ENCODE results near the gene SGCE. TPM values are rescaled to one million over a fixed set of nuclear protein-coding genes. Genes with fewer than 3 reads are reported as not detected.

The SGCE gene
- total and polyA plus RNA-seq, 10 of the 15 experiments (the other 5 are each of a cell fraction or from before 2014, with no cell fraction given) = 30.5 to 80.1 (median 49.2) TPM

GRCh38 chr7:94590526-94591162 is 65.3 kb downstream of the SGCE start:
- no peak for TF ChIP-seq FOXK2 (IDR thresholded peaks at IDR 0.05)
- TF ChIP-seq RB1 (IDR thresholded peaks at IDR 0.05; ENCODE audit: borderline replicate concordance) = no peak
- no peak for TF ChIP-seq EP300 (IDR thresholded peaks at IDR 0.05; ENCODE audit: borderline replicate concordance in 1 of 2, control insufficient read depth in 1 of 2, low read depth in 2 of 2, low read length in 2 of 2)
- TF ChIP-seq BHLHE40 (IDR thresholded peaks at IDR 0.05; ENCODE audit: borderline replicate concordance in 1 of 2, low read depth in 2 of 2, low read length in 1 of 2) = no peak
- no peak for TF ChIP-seq ZBTB33 (IDR thresholded peaks at IDR 0.05)
- no peak for TF ChIP-seq CBFB (IDR thresholded peaks at IDR 0.05; ENCODE audit: low read depth)
- H3K9ac ChIP-seq (ENCODE audit: control insufficient read depth, insufficient read depth, low read length) = no peak overlapping the region
- no peak for ATAC-seq
- POLR2A ChIA-PET = no interaction called here
- no peaks in the 10 kb centered on the region; a peak in 1 of 4 replicates for H3K36me3 ChIP-seq (ENCODE audit: control insufficient read depth in 2 of 2, insufficient read depth in 2 of 2, low read length in 1 of 2)
- WGBS (ENCODE audit: insufficient coverage, insufficient replicate concordance, low lambda C conversion rate, missing lambda C conversion rate) = 68% methylated on average over 4 of the region's 4 CpGs
- no TSS peak for BruUV-seq (replicated peaks)
- intact Hi-C loops (cut with micrococcal nuclease; ENCODE audit: unreplicated experiment) = no loop called here
- SMC1A ChIA-PET (ENCODE audit: uncharacterized antibody, unreplicated experiment) = interaction anchor here (0.7 to 1.5 kb wide), 2 partner anchors 9 to 23 kb away, joined by 4 read pairs; no protein-coding TSS in a partner anchor
- CTCF ChIA-PET = interaction anchor here (1.5 kb wide), 1 partner anchor 9 kb away, joined by 3 read pairs; no protein-coding TSS in a partner anchor
- RAD21 ChIA-PET (ENCODE audit: unreplicated experiment) = interaction anchor here (1.0 kb wide), 1 partner anchor 29 kb away, joined by 3 read pairs; no protein-coding TSS in a partner anchor
- no peaks in the 10 kb centered on the region for H3K27me3 ChIP-seq (replicated peaks in 1 of 2; ENCODE audit: control insufficient read depth in 2 of 2, insufficient read depth in 2 of 2, low read length in 1 of 2)
- H3K9me3 ChIP-seq (replicated peaks; ENCODE audit: control insufficient read depth, insufficient read depth, low read length) = no peaks in the 10 kb centered on the region
- no peak overlapping the region for H2AFZ ChIP-seq (ENCODE audit: control insufficient read depth, low read depth, low read length)
- no peak for DNase-seq (ENCODE audit: low read depth, low spot score)
- H3K79me2 ChIP-seq (ENCODE audit: control insufficient read depth, insufficient read depth, low read length) = no peaks in the 10 kb centered on the region
- in situ Hi-C loops (cut with MboI) = no loop called here
- H3K4me1 ChIP-seq (ENCODE audit: control insufficient read depth, insufficient read depth, low read length) = no peaks in the 10 kb centered on the region
- no peak for FAIRE-seq
- H3K4me3 ChIP-seq = no peak overlapping the region
- no peak overlapping the region for H3K27ac ChIP-seq (ENCODE audit: control insufficient read depth, insufficient read depth)
- H3K4me2 ChIP-seq (ENCODE audit: control insufficient read depth, insufficient read depth) = no peak overlapping the region
- H4K20me1 ChIP-seq (ENCODE audit: control insufficient read depth, insufficient read depth) = no peaks in the 10 kb centered on the region

Data from GM12878 (cell line).